ENCODE data around the gene SFMBT2.

- TF ChIP-seq CTCF (IDR thresholded peaks at IDR 0.05) (no peak), ZFX (IDR thresholded peaks at IDR 0.05; ENCODE audit: borderline replicate concordance) (no peak)
These were observed 175.5 kb downstream of the SFMBT2 start for GRCh38 chr10:7235376-7235775.
